Measurements from ENCODE around the gene ATRNL1. TPM values are rescaled to one million over a fixed set of nuclear protein-coding genes. Genes with fewer than 3 reads are reported as not detected.

Gene ATRNL1
- total and polyA plus RNA-seq, 2 experiments from 2014 or later, result 4.8 to 29.7 TPM

DNA sequence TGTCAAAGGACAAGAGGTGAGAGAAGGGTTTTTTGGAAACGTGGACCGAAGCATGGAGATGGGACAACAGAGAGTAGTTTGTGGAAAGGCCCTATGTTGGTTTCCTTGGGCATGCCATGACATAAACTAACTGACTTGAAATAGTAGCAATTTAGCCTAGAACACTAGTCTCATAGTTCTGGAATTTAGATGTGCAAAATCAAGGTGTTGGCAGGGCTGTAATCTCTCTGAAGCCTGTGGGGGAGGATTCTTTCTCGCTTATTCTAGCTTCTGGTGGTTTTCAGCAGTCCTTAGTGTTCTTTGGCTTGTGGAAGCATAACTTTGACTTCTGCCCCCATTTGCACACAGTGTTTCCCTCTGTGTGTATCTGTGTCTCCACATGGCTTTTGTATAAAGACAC, 896.5 kb downstream of the ATRNL1 start (continued):
- TF ChIP-seq, protein P1, sequence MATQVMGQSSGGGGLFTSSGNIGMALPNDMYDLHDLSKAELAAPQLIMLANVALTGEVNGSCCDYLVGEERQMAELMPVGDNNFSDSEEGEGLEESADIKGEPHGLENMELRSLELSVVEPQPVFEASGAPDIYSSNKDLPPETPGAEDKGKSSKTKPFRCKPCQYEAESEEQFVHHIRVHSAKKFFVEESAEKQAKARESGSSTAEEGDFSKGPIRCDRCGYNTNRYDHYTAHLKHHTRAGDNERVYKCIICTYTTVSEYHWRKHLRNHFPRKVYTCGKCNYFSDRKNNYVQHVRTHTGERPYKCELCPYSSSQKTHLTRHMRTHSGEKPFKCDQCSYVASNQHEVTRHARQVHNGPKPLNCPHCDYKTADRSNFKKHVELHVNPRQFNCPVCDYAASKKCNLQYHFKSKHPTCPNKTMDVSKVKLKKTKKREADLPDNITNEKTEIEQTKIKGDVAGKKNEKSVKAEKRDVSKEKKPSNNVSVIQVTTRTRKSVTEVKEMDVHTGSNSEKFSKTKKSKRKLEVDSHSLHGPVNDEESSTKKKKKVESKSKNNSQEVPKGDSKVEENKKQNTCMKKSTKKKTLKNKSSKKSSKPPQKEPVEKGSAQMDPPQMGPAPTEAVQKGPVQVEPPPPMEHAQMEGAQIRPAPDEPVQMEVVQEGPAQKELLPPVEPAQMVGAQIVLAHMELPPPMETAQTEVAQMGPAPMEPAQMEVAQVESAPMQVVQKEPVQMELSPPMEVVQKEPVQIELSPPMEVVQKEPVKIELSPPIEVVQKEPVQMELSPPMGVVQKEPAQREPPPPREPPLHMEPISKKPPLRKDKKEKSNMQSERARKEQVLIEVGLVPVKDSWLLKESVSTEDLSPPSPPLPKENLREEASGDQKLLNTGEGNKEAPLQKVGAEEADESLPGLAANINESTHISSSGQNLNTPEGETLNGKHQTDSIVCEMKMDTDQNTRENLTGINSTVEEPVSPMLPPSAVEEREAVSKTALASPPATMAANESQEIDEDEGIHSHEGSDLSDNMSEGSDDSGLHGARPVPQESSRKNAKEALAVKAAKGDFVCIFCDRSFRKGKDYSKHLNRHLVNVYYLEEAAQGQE (IDR thresholded peaks at IDR 0.05; ENCODE audit: unreplicated experiment), result no peak
- TF ChIP-seq EZH2 (IDR thresholded peaks at IDR 0.05; ENCODE audit: low read depth, unreplicated experiment) (no peak), EZH2phosphoT487 (IDR thresholded peaks at IDR 0.05; ENCODE audit: unreplicated experiment) (no peak)

DNA sequence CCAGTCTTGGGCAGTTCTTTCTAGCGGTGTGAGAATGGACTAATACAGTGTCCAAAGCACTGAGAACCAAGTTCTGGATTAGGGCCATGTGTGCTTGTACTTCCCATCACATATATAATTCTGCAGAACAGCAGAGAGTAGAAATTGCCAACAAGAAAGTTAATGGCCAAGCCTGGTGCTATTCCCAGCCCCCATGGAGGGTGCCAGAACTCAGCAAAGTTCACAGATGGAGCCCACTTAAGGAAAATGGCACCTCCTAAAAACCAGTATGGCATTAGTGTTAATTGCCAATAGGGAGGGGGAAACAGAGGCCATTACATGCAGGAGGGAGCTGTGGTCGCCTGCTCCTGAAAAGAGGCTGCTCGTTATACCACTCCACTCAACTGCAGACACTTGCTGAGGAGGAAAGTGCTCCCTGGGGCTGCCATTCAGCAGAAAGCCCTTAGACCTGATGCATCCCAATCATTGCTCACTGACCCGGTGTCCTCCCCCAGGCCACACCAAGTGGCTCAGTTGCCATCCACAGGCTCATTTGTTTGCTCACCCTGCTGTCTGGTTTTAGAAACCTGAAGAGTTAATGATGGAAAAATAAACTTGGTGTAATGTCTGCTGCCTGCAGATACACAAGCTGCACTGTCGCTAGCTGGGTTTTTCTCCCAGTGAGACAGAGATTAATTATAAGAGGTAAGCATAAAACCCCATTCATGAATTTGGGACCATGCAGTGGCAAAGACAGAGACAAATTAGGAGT, 899.2 kb downstream of the ATRNL1 start:
- no peak overlapping the region for H3K4me2 ChIP-seq
- no peak overlapping the region for H3K4me3 Mint-ChIP-seq
- H3K79me2 ChIP-seq (replicated peaks; ENCODE audit: insufficient read depth), result no peaks in the 10 kb centered on the region
- DNase-seq (ENCODE audit: low spot score) (no peak), ATAC-seq (no peak)
- H3K4me1 Mint-ChIP-seq, result peaks cover 22% of the 10 kb centered on the region
- H3K4me3 ChIP-seq, result no peak overlapping the region
- H3K27ac Mint-ChIP-seq, result no peak overlapping the region
- H3K36me3 ChIP-seq (ENCODE audit: insufficient read depth), result peaks cover 13% of the 10 kb centered on the region; the same call in 1 of the 2 replicates
- no peaks in the 10 kb centered on the region for H3F3A ChIP-seq (replicated peaks; ENCODE audit: low read depth)
- peaks cover 24% of the 10 kb centered on the region for H3K9me3 Mint-ChIP-seq
- peaks cover 9% of the 10 kb centered on the region; the same call in 1 of the 2 replicates for H3K9me2 ChIP-seq (ENCODE audit: insufficient read depth)
- H3K36me3 Mint-ChIP-seq (ENCODE audit: low read depth), result peaks cover 12% of the 10 kb centered on the region; the same call in 2 of the 3 replicates
- peaks cover 47% of the 10 kb centered on the region for H3K27me3 Mint-ChIP-seq (ENCODE audit: insufficient read depth, low read depth, poor library complexity)
- H3K27me3 ChIP-seq (ENCODE audit: insufficient read depth), result peaks cover 46% of the 10 kb centered on the region
- no peak overlapping the region for H2AFZ ChIP-seq
- no peaks in the 10 kb centered on the region for H4K20me1 ChIP-seq (replicated peaks; ENCODE audit: insufficient read depth)
- no peak overlapping the region for H3K27ac ChIP-seq (ENCODE audit: low read depth)
- H3K4me1 ChIP-seq (ENCODE audit: insufficient read depth), result peaks cover 11% of the 10 kb centered on the region; the same call in 1 of the 2 replicates
- TF ChIP-seq POLR2AphosphoS5 (IDR thresholded peaks at IDR 0.05; ENCODE audit: low read depth) (no peak), CREB1 (CRISPR knock-in tag; IDR thresholded peaks at IDR 0.05; ENCODE audit: low read depth) (no peak), NANOG (IDR thresholded peaks at IDR 0.05; ENCODE audit: borderline replicate concordance) (no peak), ZNF114 (CRISPR knock-in tag; IDR thresholded peaks at IDR 0.05) (no peak), STAT1 (IDR thresholded peaks at IDR 0.05; ENCODE audit: unreplicated experiment) (no peak)
- TF ChIP-seq, protein P2, sequence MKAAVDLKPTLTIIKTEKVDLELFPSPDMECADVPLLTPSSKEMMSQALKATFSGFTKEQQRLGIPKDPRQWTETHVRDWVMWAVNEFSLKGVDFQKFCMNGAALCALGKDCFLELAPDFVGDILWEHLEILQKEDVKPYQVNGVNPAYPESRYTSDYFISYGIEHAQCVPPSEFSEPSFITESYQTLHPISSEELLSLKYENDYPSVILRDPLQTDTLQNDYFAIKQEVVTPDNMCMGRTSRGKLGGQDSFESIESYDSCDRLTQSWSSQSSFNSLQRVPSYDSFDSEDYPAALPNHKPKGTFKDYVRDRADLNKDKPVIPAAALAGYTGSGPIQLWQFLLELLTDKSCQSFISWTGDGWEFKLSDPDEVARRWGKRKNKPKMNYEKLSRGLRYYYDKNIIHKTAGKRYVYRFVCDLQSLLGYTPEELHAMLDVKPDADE (IDR thresholded peaks at IDR 0.05), result no peak
- TF ChIP-seq, protein P1 (IDR thresholded peaks at IDR 0.05; ENCODE audit: unreplicated experiment), result no peak
- TF ChIP-seq, protein P3, sequence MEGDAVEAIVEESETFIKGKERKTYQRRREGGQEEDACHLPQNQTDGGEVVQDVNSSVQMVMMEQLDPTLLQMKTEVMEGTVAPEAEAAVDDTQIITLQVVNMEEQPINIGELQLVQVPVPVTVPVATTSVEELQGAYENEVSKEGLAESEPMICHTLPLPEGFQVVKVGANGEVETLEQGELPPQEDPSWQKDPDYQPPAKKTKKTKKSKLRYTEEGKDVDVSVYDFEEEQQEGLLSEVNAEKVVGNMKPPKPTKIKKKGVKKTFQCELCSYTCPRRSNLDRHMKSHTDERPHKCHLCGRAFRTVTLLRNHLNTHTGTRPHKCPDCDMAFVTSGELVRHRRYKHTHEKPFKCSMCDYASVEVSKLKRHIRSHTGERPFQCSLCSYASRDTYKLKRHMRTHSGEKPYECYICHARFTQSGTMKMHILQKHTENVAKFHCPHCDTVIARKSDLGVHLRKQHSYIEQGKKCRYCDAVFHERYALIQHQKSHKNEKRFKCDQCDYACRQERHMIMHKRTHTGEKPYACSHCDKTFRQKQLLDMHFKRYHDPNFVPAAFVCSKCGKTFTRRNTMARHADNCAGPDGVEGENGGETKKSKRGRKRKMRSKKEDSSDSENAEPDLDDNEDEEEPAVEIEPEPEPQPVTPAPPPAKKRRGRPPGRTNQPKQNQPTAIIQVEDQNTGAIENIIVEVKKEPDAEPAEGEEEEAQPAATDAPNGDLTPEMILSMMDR (conservative IDR thresholded peaks at IDR 0.05; ENCODE audit: low read depth in 2 of 2), result no peak

Data from GM23338 (cell line).